ENCODE data around the gene PCDHGC3.

- TF ChIP-seq CTCF (conservative IDR thresholded peaks at IDR 0.05; ENCODE audit: low read depth in 2 of 2) (no peak), EZH2 (IDR thresholded peaks at IDR 0.05; ENCODE audit: low read depth, unreplicated experiment) (no peak), POLR2AphosphoS5 (IDR thresholded peaks at IDR 0.05; ENCODE audit: low read depth) (no peak), EZH2phosphoT487 (IDR thresholded peaks at IDR 0.05; ENCODE audit: unreplicated experiment) (no peak)
These were observed 14.5 kb downstream of the PCDHGC3 start for GRCh38 chr5:141490271-141490670.
